Progenitor cell of endocrine pancreas (in vitro differentiated cells): ENCODE measurements around the gene ACYP1. TPM values are rescaled to one million over a fixed set of nuclear protein-coding genes. Genes with fewer than 3 reads are reported as not detected.

Experiments used
- DNase-seq: peaks from one replicate; pipeline ENCODE4 v3.0.0; 2021; ENCODE audit warnings: low spot score; ENCODE audit not compliant: unreplicated experiment
- H3K27ac Mint-ChIP-seq: 2 replicates; pipeline ENCODE4 v1.8.0; 2021; ENCODE audit warnings: mild to moderate bottlenecking, moderate library complexity, mixed read lengths
- H3K27me3 Mint-ChIP-seq: 2 replicates; pipeline ENCODE4 v1.8.0; 2021; ENCODE audit warnings: mixed read lengths
- H3K36me3 Mint-ChIP-seq: 2 replicates; pipeline ENCODE4 v1.8.0; 2022; ENCODE audit warnings: mixed read lengths; ENCODE audit not compliant: insufficient read depth
- H3K4me1 Mint-ChIP-seq: 2 replicates; pipeline ENCODE4 v1.8.0; 2021; ENCODE audit warnings: low read depth, mixed read lengths
- H3K4me3 Mint-ChIP-seq: 2 replicates; pipeline ENCODE4 v1.8.0; 2021; ENCODE audit warnings: low read depth, mild to moderate bottlenecking, moderate library complexity, mixed read lengths
- H3K9me3 Mint-ChIP-seq: 2 replicates; pipeline ENCODE4 v1.8.0; 2021; ENCODE audit warnings: low read depth, mixed read lengths
- total RNA-seq: library from RNA; stranded (reverse); gene quantifications from 2 replicates; pipeline ENCODE4 v1.2.1, GENCODE V29; 2021
- TF ChIP-seq, protein P1 (sequence below): fragments of 200-600 bp; sonication (generic); IDR thresholded peaks from one replicate; pipeline ENCODE4 v1.5.0; 2021; ENCODE audit warnings: antibody characterized with exemption, mild to moderate bottlenecking; ENCODE audit not compliant: unreplicated experiment

The ACYP1 gene
- total RNA-seq, 1 donor from 2014 or later = 21.2 TPM

DNA sequence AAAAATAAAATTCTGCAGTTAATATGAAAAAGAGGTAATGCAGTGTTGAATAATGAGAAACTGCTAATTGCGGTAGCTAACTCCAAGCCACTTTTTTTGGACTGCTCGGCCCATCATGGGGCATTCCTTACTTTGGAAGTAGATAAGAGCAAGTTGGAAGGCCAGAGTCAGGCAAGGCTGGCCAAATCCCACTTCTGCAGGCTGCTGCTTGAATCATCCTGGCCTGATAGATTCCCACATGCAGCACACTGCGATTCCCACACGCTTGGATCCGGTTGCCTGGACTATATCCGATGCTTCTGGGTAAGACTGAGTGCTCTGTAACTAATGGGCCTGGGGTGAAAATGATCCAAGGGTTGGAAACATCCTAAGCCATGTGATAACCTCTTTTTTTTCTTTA is 50.5 kb downstream of the ACYP1 start:
- Mint-ChIP-seq H3K36me3 (peaks cover 13% of the 10 kb centered on the region), H3K4me3 (no peak overlapping the region), H3K4me1 (no peaks in the 10 kb centered on the region), H3K27ac (no peak overlapping the region), H3K9me3 (no peaks in the 10 kb centered on the region), H3K27me3 (no peaks in the 10 kb centered on the region)
- DNase-seq = no peak
- TF ChIP-seq, protein P1, sequence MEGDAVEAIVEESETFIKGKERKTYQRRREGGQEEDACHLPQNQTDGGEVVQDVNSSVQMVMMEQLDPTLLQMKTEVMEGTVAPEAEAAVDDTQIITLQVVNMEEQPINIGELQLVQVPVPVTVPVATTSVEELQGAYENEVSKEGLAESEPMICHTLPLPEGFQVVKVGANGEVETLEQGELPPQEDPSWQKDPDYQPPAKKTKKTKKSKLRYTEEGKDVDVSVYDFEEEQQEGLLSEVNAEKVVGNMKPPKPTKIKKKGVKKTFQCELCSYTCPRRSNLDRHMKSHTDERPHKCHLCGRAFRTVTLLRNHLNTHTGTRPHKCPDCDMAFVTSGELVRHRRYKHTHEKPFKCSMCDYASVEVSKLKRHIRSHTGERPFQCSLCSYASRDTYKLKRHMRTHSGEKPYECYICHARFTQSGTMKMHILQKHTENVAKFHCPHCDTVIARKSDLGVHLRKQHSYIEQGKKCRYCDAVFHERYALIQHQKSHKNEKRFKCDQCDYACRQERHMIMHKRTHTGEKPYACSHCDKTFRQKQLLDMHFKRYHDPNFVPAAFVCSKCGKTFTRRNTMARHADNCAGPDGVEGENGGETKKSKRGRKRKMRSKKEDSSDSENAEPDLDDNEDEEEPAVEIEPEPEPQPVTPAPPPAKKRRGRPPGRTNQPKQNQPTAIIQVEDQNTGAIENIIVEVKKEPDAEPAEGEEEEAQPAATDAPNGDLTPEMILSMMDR = no peak

DNA sequence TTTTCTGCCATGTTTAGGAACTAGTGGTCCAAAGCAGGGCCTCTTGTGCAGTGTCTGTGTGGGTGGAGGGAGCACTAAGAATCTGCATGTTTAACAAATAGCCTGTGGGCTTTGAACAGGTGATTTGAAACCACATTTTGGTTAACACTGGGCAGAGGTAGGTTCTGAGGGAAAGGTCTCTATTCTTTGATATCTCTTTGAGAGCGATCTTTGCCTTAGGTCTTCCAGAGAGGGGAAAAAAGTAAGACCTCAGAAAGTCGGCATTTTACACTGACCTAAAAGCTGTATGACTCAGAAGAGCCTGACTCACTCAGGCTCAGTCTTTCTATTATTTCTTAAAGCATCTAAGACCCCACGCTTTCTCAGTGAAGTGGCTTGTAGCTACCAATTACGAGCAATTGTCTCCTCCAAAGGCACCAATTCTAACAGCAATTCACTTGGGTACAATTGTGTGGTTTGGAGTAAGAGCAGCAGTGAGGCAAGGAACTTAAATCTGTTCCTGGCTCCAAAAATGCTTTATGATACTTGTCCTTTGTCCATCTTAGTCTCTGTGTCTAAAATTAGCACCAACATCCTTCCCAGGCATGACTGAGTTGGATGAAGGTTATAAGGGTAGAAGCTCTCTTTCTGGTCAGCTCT is 52.3 kb downstream of the ACYP1 start:
- H3K4me1 Mint-ChIP-seq = no peaks in the 10 kb centered on the region
- H3K4me3 Mint-ChIP-seq = no peak overlapping the region
- no peaks in the 10 kb centered on the region for H3K9me3 Mint-ChIP-seq
- H3K36me3 Mint-ChIP-seq = peaks cover 14% of the 10 kb centered on the region
- TF ChIP-seq, protein P1 = no peak
- no peak overlapping the region for H3K27ac Mint-ChIP-seq
- no peaks in the 10 kb centered on the region for H3K27me3 Mint-ChIP-seq
- no peak for DNase-seq

DNA sequence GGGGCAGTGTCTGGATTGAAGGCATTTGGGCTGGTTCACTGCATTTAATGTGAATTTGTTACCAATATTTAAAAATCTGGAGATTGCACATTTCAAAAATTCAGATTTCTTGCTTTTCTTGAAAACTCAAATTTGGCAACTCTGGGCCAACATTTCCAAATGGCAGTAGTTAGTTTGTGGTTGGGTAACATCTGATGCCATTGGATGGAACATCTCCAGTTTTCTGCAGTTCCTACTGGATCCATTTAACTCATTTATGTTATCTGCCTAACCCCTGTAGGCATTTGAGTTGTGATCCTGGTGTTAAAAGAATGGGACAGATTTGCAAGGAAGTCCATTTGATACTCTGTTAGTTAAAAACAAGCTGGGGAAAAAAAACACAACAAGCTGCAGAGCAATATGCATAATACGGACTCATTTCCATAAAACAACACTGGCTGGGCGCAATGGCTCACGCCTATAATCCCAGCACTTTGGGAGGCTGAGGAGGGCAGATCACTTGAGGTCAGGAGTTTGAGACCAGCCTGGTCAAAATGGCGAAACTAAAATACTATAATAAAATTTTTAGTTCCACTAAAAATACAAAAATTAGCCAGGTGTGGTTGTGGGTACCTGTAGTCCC is 53.2 kb downstream of the ACYP1 start:
- Mint-ChIP-seq H3K4me3 (no peak overlapping the region), H3K9me3 (no peaks in the 10 kb centered on the region), H3K36me3 (peaks cover 14% of the 10 kb centered on the region), H3K27me3 (no peaks in the 10 kb centered on the region), H3K4me1 (no peaks in the 10 kb centered on the region), H3K27ac (no peak overlapping the region)
- DNase-seq = no peak
- TF ChIP-seq, protein P1 = no peak

DNA sequence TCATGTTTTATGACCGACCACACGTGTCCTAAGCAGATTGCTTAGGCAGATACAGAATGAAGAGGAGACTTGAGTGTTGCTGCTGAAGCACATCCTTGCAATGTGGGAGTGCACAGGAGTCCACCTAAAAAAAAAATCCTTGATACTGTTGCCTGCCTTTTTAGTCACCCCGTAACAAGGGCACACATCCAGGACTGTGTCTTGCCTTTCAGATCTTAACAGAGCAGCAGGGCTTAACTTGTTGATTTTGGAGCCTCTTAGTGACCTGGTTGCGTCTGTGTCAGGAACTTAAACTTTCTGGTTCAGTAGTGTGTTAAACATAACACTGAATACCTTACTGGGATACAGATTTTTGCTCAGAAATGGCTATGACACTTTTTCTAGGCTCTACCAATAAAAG is 54.6 kb downstream of the ACYP1 start:
- DNase-seq = no peak
- Mint-ChIP-seq H3K27me3 (no peaks in the 10 kb centered on the region), H3K4me3 (no peak overlapping the region), H3K9me3 (no peaks in the 10 kb centered on the region), H3K4me1 (peaks cover 2% of the 10 kb centered on the region), H3K27ac (no peak overlapping the region), H3K36me3 (peaks cover 19% of the 10 kb centered on the region)
- TF ChIP-seq, protein P1 = no peak

DNA sequence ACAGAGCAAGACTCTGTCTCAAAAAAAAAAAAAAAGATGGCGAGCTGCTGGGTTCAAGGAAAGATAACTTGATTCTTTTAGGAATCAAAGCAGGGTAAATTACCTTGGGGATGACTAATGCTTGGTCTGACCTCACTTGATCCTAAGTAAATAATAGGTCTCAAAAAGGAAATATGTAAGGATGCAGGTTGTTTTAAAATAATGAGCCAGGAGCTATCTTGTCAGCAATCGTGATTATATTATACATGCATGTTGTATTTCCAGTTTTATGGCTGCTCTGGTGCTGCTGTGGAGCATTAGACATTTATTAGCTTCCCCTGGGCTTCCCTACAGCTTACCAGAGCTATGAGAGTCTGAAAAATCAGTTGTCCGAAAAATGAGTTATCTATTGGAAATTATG is 58.5 kb downstream of the ACYP1 start:
- H3K27me3 Mint-ChIP-seq = no peaks in the 10 kb centered on the region
- no peak overlapping the region for H3K4me3 Mint-ChIP-seq
- TF ChIP-seq, protein P1 = no peak
- H3K9me3 Mint-ChIP-seq = peaks cover 4% of the 10 kb centered on the region
- peaks cover 17% of the 10 kb centered on the region for H3K4me1 Mint-ChIP-seq
- no peak overlapping the region for H3K27ac Mint-ChIP-seq
- peaks cover 18% of the 10 kb centered on the region for H3K36me3 Mint-ChIP-seq
- DNase-seq = no peak
